Pulmonary artery endothelial cell (primary cell): ENCODE results near the gene TRIM69. TPM values are rescaled to one million over a fixed set of nuclear protein-coding genes. Genes with fewer than 3 reads are reported as not detected.
A peak's percentile ranks its signal among the peaks of the same experiment; 100 is the strongest.
"Not testable (repeated sequence)": the region's sequence is repeated elsewhere in the genome, so short reads cannot be mapped to it uniquely, and the experiment has no call there.

ENCODE experiments used
- DNase-seq: peaks from one replicate; pipeline ENCODE4 v3.0.0-alpha.2; 2011; ENCODE audit warnings: low read depth, low spot score
- total RNA-seq: library from RNA; depleted of rRNA; stranded (reverse); fragments of >200 nt; gene quantifications from 2 replicates; pipeline ENCODE4 v1.2.3, GENCODE V29; 2014

TRIM69 gene, protein sequence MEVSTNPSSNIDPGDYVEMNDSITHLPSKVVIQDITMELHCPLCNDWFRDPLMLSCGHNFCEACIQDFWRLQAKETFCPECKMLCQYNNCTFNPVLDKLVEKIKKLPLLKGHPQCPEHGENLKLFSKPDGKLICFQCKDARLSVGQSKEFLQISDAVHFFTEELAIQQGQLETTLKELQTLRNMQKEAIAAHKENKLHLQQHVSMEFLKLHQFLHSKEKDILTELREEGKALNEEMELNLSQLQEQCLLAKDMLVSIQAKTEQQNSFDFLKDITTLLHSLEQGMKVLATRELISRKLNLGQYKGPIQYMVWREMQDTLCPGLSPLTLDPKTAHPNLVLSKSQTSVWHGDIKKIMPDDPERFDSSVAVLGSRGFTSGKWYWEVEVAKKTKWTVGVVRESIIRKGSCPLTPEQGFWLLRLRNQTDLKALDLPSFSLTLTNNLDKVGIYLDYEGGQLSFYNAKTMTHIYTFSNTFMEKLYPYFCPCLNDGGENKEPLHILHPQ
- 7.2 and 18.5 TPM in 2 replicates for total RNA-seq

DNA sequence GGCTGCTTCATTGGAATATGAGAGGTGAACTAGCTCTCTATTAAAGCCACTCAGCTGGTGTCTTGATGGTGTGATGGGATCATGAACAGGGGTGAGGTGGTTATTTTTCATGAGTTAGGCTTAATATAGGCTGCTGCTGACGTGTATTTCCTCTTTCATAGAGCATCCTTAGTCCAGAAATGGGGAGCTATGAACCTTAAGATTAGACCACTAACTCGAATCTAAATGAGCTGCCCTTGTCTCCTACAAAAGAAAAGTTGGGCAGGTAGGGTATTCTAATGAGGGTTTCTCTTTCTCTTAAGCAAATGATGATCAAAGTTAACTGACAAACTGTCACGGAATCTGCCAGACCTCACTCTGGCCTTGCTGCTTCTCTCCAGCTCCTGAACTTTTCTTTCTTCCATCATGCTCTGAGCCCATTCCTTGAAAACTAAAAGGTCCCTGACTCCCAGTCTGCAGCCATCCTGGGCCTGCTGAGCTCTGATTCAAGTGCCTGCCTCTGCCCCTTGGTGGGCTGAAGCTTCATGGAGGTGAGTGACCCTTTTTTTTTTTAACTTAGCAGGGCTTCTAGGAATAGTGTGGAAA lies at the start of gene TRIM69:
Gene TRIM69 (plus strand): TSS at position 348 of the 585 bp plus-strand sequence. CDS start 177 bp downstream, at position 525.
- DNase-seq = no peak

- not testable (repeated sequence) for DNase-seq
These were observed 47.0 kb upstream of the TRIM69 start for GRCh38 chr15:44689318-44689717.

- not testable (repeated sequence) for DNase-seq
These were observed 46.1 kb upstream of the TRIM69 start for GRCh38 chr15:44690245-44690644.

DNA sequence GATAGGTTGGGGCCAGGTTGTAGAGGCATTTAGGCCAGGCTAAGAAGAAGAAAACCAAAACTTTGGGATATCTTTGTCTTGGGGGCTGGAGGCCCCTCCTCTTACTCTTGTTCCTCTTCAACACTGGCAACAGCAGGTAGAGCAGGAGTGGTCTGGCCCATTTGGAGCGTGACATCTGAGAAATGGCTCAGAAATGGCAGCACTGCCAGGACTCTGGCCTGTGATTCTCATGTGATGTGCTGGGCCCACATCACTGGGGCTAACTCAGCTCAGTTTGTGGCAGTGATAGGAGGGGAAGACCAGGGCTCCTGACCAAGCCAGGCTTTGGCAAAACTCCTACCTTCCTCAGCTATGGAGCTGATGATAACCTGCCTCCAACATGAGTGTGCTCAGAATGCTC lies 43.7 kb upstream of the TRIM69 start:
- DNase-seq = no peak

- no peak for DNase-seq
These were observed 41.9 kb upstream of the TRIM69 start for GRCh38 chr15:44694416-44694815.

GRCh38 chr15:44695294-44695693 lies 41.0 kb upstream of the TRIM69 start:
- DNase-seq = no peak

GRCh38 chr15:44697014-44697413 lies 39.3 kb upstream of the TRIM69 start:
- no peak for DNase-seq

DNA sequence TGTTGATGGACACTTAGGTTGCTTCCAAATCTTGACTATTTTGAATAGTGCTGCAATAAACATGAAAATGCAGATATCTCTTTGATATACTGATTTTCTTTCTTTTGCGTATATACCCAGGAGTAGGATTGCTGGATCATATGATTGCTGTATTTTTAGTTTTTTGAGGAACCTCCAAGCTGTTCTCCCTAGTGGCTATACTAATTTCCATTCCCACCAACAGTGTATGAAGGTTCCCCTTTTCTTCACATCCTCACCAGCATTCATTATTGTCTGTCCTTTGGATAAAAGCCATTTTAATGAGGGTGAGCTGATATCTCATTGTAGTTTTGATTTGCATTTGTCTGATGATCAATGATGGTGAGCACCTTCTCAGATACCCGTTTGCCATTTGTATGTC lies 37.7 kb upstream of the TRIM69 start:
- no peak for DNase-seq

DNA sequence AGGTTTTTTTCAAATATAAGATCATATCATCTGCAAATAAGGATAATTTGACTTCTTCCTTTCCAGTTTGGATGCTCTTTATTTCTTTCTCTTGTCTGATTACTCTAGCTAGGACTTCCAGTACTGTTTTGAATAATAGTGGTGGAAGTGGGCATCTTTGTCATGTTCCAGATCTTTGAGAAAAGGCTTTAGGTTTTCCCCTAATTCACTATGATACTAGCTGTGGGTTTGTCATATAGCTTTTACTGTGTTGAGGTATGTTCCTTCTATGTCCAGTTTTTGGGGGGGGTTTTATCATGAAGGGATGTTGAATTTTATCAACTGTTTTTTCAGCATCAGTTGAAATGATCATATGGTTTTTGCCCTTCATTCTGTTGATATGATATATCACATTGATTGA lies 35.7 kb upstream of the TRIM69 start:
- DNase-seq = not testable (repeated sequence)

DNA sequence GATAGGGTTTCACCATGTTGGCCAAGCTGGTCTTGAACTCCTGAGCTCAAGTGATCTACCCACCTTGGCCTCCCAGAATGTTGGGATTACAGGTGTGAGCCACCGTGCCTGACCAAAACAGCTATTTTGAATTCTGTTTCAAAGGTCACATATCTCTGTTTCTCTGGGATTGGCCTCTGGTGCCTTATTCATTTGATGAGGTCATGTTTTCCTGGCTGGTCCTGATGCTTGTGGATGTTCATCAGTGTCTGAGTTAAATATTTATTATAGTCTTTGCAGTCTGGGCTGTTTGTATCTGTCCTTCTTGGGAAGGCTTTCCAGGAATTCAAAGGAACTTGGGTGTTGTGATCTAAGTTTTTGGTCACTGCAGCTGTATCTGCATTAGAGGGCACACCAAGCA lies 30.3 kb upstream of the TRIM69 start:
- no peak for DNase-seq

GRCh38 chr15:44706401-44706800 lies 29.9 kb upstream of the TRIM69 start:
- no peak for DNase-seq

- DNase-seq = no peak
These were observed 29.2 kb upstream of the TRIM69 start for GRCh38 chr15:44706946-44707636.

- DNase-seq = no peak
These were observed 25.9 kb upstream of the TRIM69 start for GRCh38 chr15:44710236-44711095.

GRCh38 chr15:44711096-44711742 lies 25.1 kb upstream of the TRIM69 start, which contains the start of the genes B2M and PATL2:
Gene B2M, plus strand, starts transcription at chr15:44711517. Its CDS starts 30 bp downstream, at chr15:44711547.
Gene PATL2, minus strand, starts transcription at chr15:44711323. Its CDS starts 34,833 bp downstream, at chr15:44676490.
- DNase-seq = peak; percentile 84

DNA sequence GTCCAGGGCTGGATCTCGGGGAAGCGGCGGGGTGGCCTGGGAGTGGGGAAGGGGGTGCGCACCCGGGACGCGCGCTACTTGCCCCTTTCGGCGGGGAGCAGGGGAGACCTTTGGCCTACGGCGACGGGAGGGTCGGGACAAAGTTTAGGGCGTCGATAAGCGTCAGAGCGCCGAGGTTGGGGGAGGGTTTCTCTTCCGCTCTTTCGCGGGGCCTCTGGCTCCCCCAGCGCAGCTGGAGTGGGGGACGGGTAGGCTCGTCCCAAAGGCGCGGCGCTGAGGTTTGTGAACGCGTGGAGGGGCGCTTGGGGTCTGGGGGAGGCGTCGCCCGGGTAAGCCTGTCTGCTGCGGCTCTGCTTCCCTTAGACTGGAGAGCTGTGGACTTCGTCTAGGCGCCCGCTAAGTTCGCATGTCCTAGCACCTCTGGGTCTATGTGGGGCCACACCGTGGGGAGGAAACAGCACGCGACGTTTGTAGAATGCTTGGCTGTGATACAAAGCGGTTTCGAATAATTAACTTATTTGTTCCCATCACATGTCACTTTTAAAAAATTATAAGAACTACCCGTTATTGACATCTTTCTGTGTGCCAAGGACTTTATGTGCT lies 24.5 kb upstream of the TRIM69 start:
- DNase-seq = no peak

GRCh38 chr15:44712346-44713005 lies 23.9 kb upstream of the TRIM69 start:
- peak; percentile 68 for DNase-seq

- no peak for DNase-seq
These were observed 23.0 kb upstream of the TRIM69 start for GRCh38 chr15:44713006-44713966.

GRCh38 chr15:44715142-44715796 lies 21.1 kb upstream of the TRIM69 start:
- no peak for DNase-seq
